GM19372 (cell line): ENCODE data around the gene ITPKB.

Source experiments
- ATAC-seq: cut with Tn5 transposase; IDR thresholded peaks from one replicate; pipeline ENCODE4 v1.9.1; 2021; ENCODE audit warnings: mild to moderate bottlenecking, low read depth, moderate library complexity; ENCODE audit not compliant: unreplicated experiment

ITPKB gene

DNA sequence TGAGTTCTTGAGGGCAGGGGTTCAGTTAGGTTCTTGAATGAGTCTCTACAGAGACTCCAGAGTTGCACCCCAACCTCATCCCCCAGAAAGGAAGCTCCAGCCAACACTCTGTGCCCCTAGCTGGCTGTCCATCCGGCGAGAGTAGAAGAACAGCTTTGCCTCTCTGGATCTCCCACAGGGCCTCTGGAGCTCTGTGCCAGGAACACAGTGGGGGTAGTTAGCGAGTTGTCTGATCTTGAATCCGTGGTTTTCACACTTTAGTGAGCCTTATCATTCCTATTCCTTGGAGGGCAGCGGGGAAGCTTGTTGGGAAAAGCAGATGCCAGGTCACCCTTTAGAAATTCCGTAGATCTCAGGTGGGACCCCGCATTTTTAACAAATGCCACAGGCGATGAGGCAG lies 145.5 kb downstream of the ITPKB start:
- no peak for ATAC-seq

DNA sequence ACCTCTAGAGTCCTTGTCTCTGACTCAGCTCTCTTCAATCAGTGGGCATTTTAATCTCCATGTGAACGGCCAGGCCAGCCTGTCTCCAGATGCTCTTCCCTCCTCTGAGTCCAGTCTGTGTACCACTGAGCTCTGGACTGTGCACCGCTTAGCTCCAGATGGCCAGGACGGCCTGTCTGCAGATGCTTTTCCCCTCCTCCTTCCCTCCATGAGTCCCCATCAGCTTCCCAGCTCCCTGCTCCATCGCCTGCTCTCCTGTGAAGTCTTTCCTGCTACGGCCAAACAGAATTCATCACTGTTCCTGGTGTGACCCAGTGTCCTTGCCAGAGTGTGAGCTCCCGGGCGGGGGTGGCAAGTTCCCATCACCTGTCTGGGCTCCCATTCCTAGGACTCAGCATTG lies 148.5 kb downstream of the ITPKB start:
- ATAC-seq: no peak

- no peak for ATAC-seq
These were observed 149.9 kb downstream of the ITPKB start for GRCh38 chr1:226589008-226589733.

- no peak for ATAC-seq
These were observed 150.6 kb downstream of the ITPKB start for GRCh38 chr1:226588484-226588883.

GRCh38 chr1:226586650-226587422 lies 152.2 kb downstream of the ITPKB start:
- no peak for ATAC-seq

GRCh38 chr1:226586116-226586515 lies 153.0 kb downstream of the ITPKB start:
- ATAC-seq: no peak

DNA sequence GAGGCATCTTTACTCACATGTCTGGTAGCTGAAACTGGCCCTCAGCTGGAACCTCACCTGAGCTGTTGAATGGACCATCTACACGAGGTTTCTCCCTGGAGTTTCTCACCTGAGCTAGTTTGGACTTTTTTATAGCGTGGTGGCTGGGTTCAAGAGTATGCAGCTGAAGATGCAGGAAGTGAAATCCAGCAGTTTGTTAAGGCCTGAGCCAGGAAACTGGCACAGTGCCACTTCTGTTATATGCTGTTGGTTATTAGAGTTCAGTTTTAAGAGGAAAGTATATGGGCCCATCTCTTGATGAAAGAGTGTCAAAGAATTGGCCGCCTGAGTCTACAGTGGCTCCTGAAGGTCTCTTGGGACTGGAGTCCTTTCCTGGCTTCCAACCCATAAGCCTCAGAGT lies 154.9 kb downstream of the ITPKB start:
- no peak for ATAC-seq

GRCh38 chr1:226582966-226583365 lies 156.1 kb downstream of the ITPKB start:
- no peak for ATAC-seq
